Right ventricle myocardium inferior (tissue), 1 donor: Measurements from ENCODE around the gene SFT2D3. TPM values are rescaled to one million over a fixed set of nuclear protein-coding genes. Genes with fewer than 3 reads are reported as not detected.

ENCODE experiments used
- ATAC-seq: fragments of 200-7000 bp; cut with Tn5 transposase; one replicate; pipeline ENCODE4 v1.9.1; 2020; ENCODE audit warnings: mild to moderate bottlenecking, moderate library complexity
- DNase-seq: peaks from one replicate; pipeline ENCODE4 v3.0.0; 2021; ENCODE audit errors: missing footprints
- intact Hi-C: fragments of 100-400 bp; cut with DNase I; formaldehyde crosslinking; loops from one replicate; pipeline ENCODE4 v1.11.0; 2022
- long read RNA-seq: library from polyadenylated mRNA; unstranded; transcript quantifications from one replicate; pipeline ENCODE4 v2.0.0, GENCODE V29; 2021
- total RNA-seq: library from RNA; stranded (reverse); fragmentation: NEBNext Ultra II Directional; extraction: Animal tissue kit (Norgen Biotek cat#: 25700); gene quantifications from one replicate; pipeline ENCODE4 v1.2.1, GENCODE V29; 2021
- donor health status: DM: no; HTN: yes; CAD: no; lungs with severe emphysema.

Gene SFT2D3
- 3.1 TPM for total RNA-seq
- long read RNA-seq, transcript SFT2D3-201 (1 exons, 3,735 nt) = major isoform, 13 of 13 reads
- long read RNA-seq, partial matches to known transcripts = 0 of 13 reads
- long read RNA-seq, other reads (novel, unspliced or antisense) = 0 of 13 reads

- ATAC-seq (peak; percentile 92), DNase-seq (peak; percentile 96)
- intact Hi-C loops = loop anchor here (2.0 to 10.0 kb wide), 4 partner anchors 24 to 144 kb away; partner anchors contain the start of gene WDR33
These were observed at the start of gene SFT2D3 for GRCh38 chr2:127701193-127701650. SFT2D3 (plus strand) TSS chr2:127701497; CDS start chr2:127701529, 32 bp downstream.

- intact Hi-C loops = no loop called here
- ATAC-seq = peak; percentile 88
These were observed 49.2 kb upstream of the SFT2D3 start for GRCh38 chr2:127651971-127652550.

GRCh38 chr2:127652786-127653357, 48.4 kb upstream of the SFT2D3 start:
- intact Hi-C loops = no loop called here
- ATAC-seq (no peak), DNase-seq (peak; percentile 47)

More at GRCh38 chr2:127651971-127652550, 49.2 kb upstream of the SFT2D3 start:
- peak; percentile 95 for DNase-seq

GRCh38 chr2:127653421-127654083, 47.7 kb upstream of the SFT2D3 start:
- intact Hi-C loops = no loop called here
- no peak for ATAC-seq
- peak; percentile 60 for DNase-seq

GRCh38 chr2:127654084-127654837, 47.0 kb upstream of the SFT2D3 start:
- peak; percentile 55 for DNase-seq

GRCh38 chr2:127654838-127655175, 46.5 kb upstream of the SFT2D3 start:
- DNase-seq = no peak
- intact Hi-C loops = no loop called here
- no peak for ATAC-seq

More at GRCh38 chr2:127654084-127654837, 47.0 kb upstream of the SFT2D3 start:
- no peak for ATAC-seq
- intact Hi-C loops = no loop called here

GRCh38 chr2:127655209-127656073, 45.9 kb upstream of the SFT2D3 start:
- intact Hi-C loops = no loop called here
- DNase-seq (peak; percentile 74), ATAC-seq (peak; percentile 43)

GRCh38 chr2:127656569-127657231, 44.6 kb upstream of the SFT2D3 start:
- peak; percentile 45 for DNase-seq
- intact Hi-C loops = no loop called here
- no peak for ATAC-seq

GRCh38 chr2:127657232-127657595, 44.1 kb upstream of the SFT2D3 start:
- DNase-seq (peak; percentile 62), ATAC-seq (no peak)
- intact Hi-C loops = no loop called here

GRCh38 chr2:127658146-127658545, 43.2 kb upstream of the SFT2D3 start:
- ATAC-seq (no peak), DNase-seq (no peak)
- intact Hi-C loops = loop anchor here (2.0 kb wide), 1 partner anchor 17 kb away; the partner anchor contains the start of gene LIMS2

- ATAC-seq = no peak
- DNase-seq = peak; percentile 66
- intact Hi-C loops = loop anchor here (2.0 kb wide), 1 partner anchor 16 kb away; the partner anchor contains the start of gene LIMS2
These were observed 42.5 kb upstream of the SFT2D3 start for GRCh38 chr2:127658641-127659407.

GRCh38 chr2:127659408-127660290, 41.6 kb upstream of the SFT2D3 start:
- ATAC-seq = peak; percentile 24
- DNase-seq = peak; percentile 64
- intact Hi-C loops = loop anchor here (2.0 kb wide), 1 partner anchor 15 kb away; the partner anchor contains the start of gene LIMS2

- intact Hi-C loops = no loop called here
- DNase-seq = no peak
These were observed 41.1 kb upstream of the SFT2D3 start for GRCh38 chr2:127660291-127660578.

GRCh38 chr2:127661072-127661649, 40.1 kb upstream of the SFT2D3 start:
- DNase-seq (peak; percentile 59), ATAC-seq (no peak)
- intact Hi-C loops = no loop called here

More at GRCh38 chr2:127660291-127660578, 41.1 kb upstream of the SFT2D3 start:
- ATAC-seq = no peak

- intact Hi-C loops = no loop called here
- ATAC-seq (peak; percentile 32), DNase-seq (peak; percentile 69)
These were observed 39.3 kb upstream of the SFT2D3 start for GRCh38 chr2:127661949-127662510.
